ENCODE results near the gene DHRS7B.

DNA sequence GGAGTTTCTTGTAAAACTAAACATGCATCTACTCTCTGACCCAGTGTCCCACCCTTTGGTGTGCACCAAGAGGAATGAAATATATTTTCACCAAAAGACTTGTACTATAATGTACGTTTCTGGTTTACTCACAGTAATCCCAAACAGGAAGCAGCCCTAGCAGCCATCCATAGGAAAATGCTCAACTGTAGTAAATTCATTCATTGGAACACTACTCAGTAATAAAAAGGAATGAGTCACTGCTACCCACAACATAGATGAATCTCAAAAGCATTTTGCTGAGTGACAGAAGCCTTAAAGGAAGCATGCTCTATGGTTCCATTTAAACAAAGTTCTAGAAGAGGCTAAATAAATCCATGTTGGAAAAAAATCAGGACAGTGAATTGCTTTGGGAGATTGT is 37.6 kb upstream of the DHRS7B start:
- TF ChIP-seq CTCF (IDR thresholded peaks at IDR 0.05; ENCODE audit: low read depth, low read length, missing input control) (no peak), TAF1 (conservative IDR thresholded peaks at IDR 0.05) (no peak)

Measured in liver (tissue), 3 donors.